Measurements from ENCODE around the gene KCNK15. TPM values are rescaled to one million over a fixed set of nuclear protein-coding genes. Genes with fewer than 3 reads are reported as not detected.

Gene KCNK15
- total and polyA plus RNA-seq, 9 of the 15 experiments (the other 6 are each of a cell fraction or from before 2014, with no cell fraction given), result 0.03 to 0.30 (median 0.17) TPM; not detected in 5

DNA sequence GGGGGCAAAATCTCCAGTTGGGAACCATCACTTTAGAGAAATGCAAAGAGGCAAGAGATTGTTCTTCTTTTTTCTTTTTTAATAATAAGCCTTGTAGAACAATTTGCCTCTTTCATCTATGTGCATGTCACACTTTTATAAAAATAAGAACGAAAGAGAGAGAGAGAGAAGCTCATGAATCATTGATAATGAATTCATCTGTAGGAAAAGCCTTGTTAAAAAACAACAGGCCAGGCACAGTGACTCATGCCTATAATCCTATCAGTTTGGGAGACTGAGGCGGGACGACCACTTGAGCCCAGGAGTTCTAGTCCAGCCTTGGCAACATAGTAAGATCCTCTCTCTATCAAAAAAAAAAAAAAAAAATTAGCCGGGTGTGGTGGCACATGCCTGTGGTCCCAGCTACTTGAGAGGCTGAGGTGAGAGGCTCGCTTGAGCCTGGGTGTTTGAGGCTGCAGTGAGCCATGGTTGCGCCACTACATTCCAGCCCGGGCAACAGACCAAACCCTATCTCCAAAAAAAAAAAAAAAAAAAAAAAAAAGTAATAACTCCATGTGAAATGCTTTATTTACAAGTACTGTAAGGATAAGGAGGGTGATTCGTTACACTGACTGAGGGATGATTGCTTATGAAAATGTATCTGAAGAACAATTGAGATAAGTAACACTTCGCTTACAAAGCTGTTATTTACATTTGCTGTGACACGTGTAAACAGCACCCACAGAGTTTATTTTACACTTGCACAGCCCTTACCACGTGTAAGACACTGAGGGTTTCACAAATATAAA, 24.5 kb upstream of the KCNK15 start:
- H2AFZ ChIP-seq (ENCODE audit: low read depth, low read length), result no peak overlapping the region
- no peak overlapping the region for H3K4me3 ChIP-seq
- H3K4me2 ChIP-seq (ENCODE audit: insufficient read depth, low read length), result no peak overlapping the region
- no TSS peak for BruUV-seq (replicated peaks)
- intact Hi-C loops (cut with micrococcal nuclease), result no loop called here
- no peak overlapping the region for H3K27ac ChIP-seq (ENCODE audit: extremely low read depth, low read depth, low read length)
- H3K79me2 ChIP-seq (ENCODE audit: control insufficient read depth, insufficient read depth, low read length), result no peaks in the 10 kb centered on the region
- no peaks in the 10 kb centered on the region for H3K36me3 ChIP-seq (ENCODE audit: control insufficient read depth, insufficient read depth, low read length)
- in situ Hi-C loops (cut with MboI), result no loop called here
- ChIA-PET CTCF (ENCODE audit: low intra/inter-chr PET ratio) (no interaction called here), POLR2A (interaction anchor here (1.1 kb wide), 1 partner anchor 10 kb away, joined by 4 read pairs; no protein-coding TSS in a partner anchor)
- peaks cover 0 to 10% of the 10 kb centered on the region in 2 experiments; a peak in 2 of 5 replicates for H3K4me1 ChIP-seq (replicated peaks in 1 of 2; ENCODE audit: control insufficient read depth in 2 of 2, insufficient read depth in 2 of 2, low read length in 2 of 2)
- DNase-seq (ENCODE audit: extremely low read depth in 1 of 4, low spot score in 3 of 4), result no peak
- H3K9me1 ChIP-seq (ENCODE audit: control insufficient read depth, insufficient read depth, low read length), result no peaks in the 10 kb centered on the region
- peaks cover 8% of the 10 kb centered on the region; the same call in 1 of the 2 replicates for H4K20me1 ChIP-seq (replicated peaks; ENCODE audit: control insufficient read depth, insufficient read depth, low read length)
- 1% methylated on average over 11 of the region's 11 CpGs for WGBS (ENCODE audit: insufficient coverage, low coverage, missing lambda C conversion rate)
- H3K9me3 ChIP-seq (replicated peaks; ENCODE audit: control insufficient read depth, insufficient read depth, low read depth, low read length), result no peaks in the 10 kb centered on the region
- no peak overlapping the region for H3K9ac ChIP-seq (ENCODE audit: insufficient read depth in 1 of 2, low read depth in 2 of 2, low read length in 2 of 2)
- no peak for ATAC-seq
- TF ChIP-seq BRF1 (IDR thresholded peaks at IDR 0.05; ENCODE audit: borderline replicate concordance, extremely low read depth, insufficient read length) (no peak), MAFK (IDR thresholded peaks at IDR 0.05; ENCODE audit: low read length) (no peak), PHB2 (IDR thresholded peaks at IDR 0.05; ENCODE audit: low read depth) (no peak), PREB (CRISPR knock-in tag; IDR thresholded peaks at IDR 0.05) (no peak), NR2C2 (CRISPR knock-in tag; IDR thresholded peaks at IDR 0.05) (no peak), NR2C2 (tag; IDR thresholded peaks at IDR 0.05) (no peak), ZKSCAN8 (CRISPR knock-in tag; IDR thresholded peaks at IDR 0.05) (no peak), HNRNPUL1 (IDR thresholded peaks at IDR 0.05; ENCODE audit: low read length) (no peak), NFYB (IDR thresholded peaks at IDR 0.05; ENCODE audit: extremely low read depth, insufficient read length) (no peak), BRCA1 (IDR thresholded peaks at IDR 0.05) (no peak), BRCA1 (CRISPR knock-in tag; IDR thresholded peaks at IDR 0.05) (no peak), MYBL2 (IDR thresholded peaks at IDR 0.05; ENCODE audit: low read depth) (no peak), MYBL2 (CRISPR knock-in tag; IDR thresholded peaks at IDR 0.05; ENCODE audit: borderline replicate concordance) (no peak), TAF9B (IDR thresholded peaks at IDR 0.05; ENCODE audit: partially characterized antibody) (no peak), KLF16 (IDR thresholded peaks at IDR 0.05) (no peak), ZNF449 (CRISPR knock-in tag; IDR thresholded peaks at IDR 0.05) (no peak), ZNF24 (IDR thresholded peaks at IDR 0.05) (no peak)
- TF ChIP-seq, protein P1, sequence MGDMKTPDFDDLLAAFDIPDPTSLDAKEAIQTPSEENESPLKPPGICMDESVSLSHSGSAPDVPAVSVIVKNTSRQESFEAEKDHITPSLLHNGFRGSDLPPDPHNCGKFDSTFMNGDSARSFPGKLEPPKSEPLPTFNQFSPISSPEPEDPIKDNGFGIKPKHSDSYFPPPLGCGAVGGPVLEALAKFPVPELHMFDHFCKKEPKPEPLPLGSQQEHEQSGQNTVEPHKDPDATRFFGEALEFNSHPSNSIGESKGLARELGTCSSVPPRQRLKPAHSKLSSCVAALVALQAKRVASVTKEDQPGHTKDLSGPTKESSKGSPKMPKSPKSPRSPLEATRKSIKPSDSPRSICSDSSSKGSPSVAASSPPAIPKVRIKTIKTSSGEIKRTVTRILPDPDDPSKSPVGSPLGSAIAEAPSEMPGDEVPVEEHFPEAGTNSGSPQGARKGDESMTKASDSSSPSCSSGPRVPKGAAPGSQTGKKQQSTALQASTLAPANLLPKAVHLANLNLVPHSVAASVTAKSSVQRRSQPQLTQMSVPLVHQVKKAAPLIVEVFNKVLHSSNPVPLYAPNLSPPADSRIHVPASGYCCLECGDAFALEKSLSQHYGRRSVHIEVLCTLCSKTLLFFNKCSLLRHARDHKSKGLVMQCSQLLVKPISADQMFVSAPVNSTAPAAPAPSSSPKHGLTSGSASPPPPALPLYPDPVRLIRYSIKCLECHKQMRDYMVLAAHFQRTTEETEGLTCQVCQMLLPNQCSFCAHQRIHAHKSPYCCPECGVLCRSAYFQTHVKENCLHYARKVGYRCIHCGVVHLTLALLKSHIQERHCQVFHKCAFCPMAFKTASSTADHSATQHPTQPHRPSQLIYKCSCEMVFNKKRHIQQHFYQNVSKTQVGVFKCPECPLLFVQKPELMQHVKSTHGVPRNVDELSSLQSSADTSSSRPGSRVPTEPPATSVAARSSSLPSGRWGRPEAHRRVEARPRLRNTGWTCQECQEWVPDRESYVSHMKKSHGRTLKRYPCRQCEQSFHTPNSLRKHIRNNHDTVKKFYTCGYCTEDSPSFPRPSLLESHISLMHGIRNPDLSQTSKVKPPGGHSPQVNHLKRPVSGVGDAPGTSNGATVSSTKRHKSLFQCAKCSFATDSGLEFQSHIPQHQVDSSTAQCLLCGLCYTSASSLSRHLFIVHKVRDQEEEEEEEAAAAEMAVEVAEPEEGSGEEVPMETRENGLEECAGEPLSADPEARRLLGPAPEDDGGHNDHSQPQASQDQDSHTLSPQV (IDR thresholded peaks at IDR 0.05), result no peak
- no peak for FAIRE-seq
- peaks cover 36 to 69% of the 10 kb centered on the region in 2 experiments for H3K27me3 ChIP-seq (ENCODE audit: control insufficient read depth in 2 of 2, insufficient read depth in 2 of 2, low read length in 2 of 2)
